Activated naive CD4-positive, alpha-beta T cell treated with anti-CD3 and anti-CD28 coated beads, Interleukin-2, amount 50 U/mL, for 16 hours (primary cell): ENCODE results near the gene USP19.

Experiments
- DNase-seq: peaks from one replicate; pipeline ENCODE4 v3.0.0-alpha.2; 2020

The USP19 gene

GRCh38 chr3:49098429-49098828, 22.2 kb downstream of the USP19 start:
- no peak for DNase-seq

GRCh38 chr3:49093853-49094767, 26.5 kb downstream of the USP19 start, which contains the start of gene QRICH1:
Gene QRICH1, minus strand, starts transcription at chr3:49094071. Its CDS starts 17,054 bp downstream, at chr3:49077017.
- DNase-seq = peak; percentile 95

GRCh38 chr3:49092938-49093852, 27.4 kb downstream of the USP19 start:
- peak; percentile 84 for DNase-seq

DNA sequence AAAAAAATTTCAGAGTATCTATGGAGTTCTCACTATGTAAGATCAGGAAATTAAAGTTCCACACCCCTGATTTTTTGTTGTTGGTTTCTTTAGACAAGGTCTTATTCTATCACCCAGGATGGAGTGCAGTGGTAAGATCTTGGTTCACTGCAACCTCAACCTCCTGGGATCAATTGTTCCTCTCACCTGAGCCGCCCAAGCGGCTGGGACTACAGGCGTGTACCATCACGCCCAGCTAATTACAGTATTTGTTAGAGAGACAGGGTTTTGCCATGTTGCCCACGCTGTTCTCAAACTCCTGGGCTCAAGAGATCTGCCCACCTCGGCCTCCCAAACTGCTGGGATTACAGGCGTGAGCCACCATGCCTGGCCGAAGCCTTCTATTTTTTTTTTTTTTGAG, 39.2 kb downstream of the USP19 start:
- DNase-seq = no peak

GRCh38 chr3:49079270-49079669, 41.4 kb downstream of the USP19 start:
- no peak for DNase-seq

DNA sequence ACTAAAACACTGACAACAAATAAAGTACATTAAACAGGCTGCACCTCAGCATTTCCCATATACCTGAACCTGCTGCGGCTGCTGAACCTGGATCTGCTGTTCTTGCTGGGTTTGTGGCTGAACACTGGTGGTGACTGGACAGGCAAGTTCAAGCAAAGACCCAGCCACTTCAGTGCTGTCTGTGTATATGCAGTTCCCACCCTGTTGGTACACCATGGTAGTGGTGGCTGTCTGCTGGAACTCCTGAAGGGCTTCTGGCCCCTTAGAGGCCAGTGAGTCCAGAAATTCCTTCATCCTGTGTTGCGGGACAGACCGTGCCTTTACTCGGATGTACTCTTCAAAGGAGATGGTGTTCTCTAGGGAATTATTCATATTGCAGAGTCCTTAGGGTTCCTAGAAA, 44.0 kb downstream of the USP19 start:
- no peak for DNase-seq

DNA sequence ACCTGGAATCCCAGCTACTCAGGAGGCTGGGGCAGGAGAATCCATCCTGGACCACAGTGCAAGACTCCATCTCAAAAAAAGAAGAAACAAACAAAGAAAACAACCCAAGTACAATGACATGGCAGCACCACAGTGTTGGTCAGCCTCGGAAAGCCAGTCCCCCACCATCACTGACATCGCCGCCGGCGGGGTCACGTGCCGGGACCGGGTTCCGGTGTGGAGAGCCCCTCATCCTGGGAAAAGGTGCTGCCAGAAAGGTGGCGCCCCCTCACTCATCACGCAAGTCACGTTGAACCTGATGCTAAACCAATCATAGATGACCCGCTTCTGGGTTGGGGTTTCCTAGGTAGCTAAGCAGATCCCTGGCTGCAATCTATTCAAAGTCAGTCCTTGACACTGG, 44.5 kb downstream of the USP19 start:
- DNase-seq = no peak
